HG03060 (cell line): ENCODE measurements around the gene TLX2.

Experiments
- ATAC-seq: cut with Tn5 transposase; IDR thresholded peaks from one replicate; pipeline ENCODE4 v1.9.1; 2021; ENCODE audit warnings: low read depth, moderate number of reproducible peaks; ENCODE audit not compliant: unreplicated experiment

Gene TLX2

GRCh38 chr2:74511104-74511989 lies 2.9 kb upstream of the TLX2 start:
- no peak for ATAC-seq

DNA sequence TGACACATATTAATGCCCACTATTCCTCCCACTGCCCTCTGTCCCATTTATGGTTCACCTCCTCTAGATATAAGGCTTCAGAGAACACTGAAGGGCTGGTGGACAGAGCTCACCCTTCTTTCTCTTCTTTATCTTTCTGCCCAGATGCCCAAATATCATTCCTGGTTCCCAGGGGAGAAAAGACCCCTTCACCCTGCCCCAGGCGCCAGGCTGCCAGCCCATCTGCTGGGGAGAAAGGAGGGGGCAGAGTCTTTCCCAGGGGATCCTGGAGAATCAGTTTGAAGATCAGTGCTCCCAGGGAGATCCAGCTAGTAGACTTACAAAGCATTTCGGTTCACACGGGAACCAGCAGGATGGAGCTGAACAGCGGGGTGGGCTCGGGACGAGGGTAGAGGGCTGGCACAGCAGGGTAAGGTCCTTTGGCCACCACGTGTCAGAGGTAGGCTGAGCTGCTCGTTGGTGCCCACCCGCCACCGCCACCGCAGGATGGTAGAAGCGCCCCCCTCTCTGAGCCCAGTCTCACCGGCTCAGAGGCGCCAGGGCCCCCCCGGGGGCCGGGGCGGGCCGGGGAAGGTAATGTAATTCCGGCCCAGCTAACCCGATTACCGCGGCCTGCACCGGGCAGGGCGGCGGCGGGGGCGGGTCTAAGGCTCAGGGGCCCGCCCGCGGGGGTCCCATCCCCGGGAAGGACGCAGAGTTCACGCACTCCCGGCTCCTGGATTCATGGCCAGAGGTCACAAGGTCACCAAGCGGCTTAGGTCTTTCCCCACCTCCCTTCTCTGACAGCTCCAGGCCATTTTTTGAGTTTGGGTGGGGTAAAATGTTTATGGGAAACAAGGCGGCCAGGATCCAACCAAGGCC lies 1.3 kb upstream of the TLX2 start:
- no peak for ATAC-seq

DNA sequence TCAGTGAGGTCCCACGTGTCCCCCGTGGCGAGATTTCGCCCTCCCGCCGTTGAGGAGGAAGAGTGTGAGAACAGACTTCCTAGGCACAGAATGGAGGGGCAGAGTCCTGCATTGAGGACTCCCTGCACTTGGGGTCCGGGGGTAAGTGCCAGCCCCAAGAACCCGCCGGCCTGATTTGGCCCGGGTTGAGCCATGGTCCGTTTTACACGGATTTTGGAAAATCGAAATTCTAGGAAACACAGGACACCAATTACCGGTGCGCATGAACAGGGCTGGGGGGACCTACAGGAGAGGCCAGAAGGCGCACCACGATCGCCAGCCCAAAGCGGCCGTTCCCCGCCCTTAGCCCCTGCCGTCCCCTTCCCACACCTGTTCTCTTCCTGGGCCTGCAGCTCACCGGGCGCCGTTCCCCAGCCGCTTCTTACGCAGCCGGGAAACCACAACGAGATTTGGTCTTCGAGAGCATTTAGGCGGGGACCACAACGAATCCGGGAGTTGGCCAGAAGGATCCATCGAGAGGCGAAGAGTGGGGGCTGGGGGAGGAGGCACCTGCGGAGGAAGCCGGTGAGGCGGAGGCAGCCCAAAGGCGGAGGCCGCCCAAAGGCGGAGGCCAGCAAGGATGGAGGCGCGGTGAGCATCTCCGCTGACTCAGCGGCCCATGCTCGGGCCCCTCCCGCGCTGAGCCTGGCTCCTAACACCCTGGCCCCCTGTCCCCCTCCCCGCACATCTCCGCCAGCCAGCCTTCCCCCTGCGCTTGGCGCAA lies 464 bp upstream of the TLX2 start:
- no peak for ATAC-seq

- no peak for ATAC-seq
Measured at GRCh38 chr2:74515271-74515980, 1.2 kb downstream of the TLX2 start.

- ATAC-seq: no peak
Measured at GRCh38 chr2:74515981-74516633, 1.9 kb downstream of the TLX2 start.

DNA sequence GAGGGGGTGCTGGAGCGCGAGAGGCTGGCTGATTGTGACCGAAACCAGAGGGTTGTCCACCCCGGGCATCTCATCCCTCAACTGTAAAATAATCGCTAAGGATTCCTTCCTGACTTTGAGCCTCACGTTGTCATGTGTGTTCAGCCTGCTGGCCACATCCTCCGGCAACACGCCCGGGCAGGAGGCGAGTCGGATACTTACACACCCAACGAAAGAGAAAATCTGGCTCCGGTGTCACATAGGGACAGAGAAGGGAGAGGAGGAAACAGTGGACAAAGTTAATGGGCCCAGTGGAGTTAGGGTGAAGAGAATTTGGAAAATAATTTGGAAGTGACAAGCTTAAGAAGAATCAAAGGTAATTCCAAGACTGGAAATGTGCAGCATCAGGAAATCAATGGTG lies 2.4 kb downstream of the TLX2 start:
- no peak for ATAC-seq

- ATAC-seq: no peak
Measured at GRCh38 chr2:74522516-74522915, 8.3 kb downstream of the TLX2 start.

DNA sequence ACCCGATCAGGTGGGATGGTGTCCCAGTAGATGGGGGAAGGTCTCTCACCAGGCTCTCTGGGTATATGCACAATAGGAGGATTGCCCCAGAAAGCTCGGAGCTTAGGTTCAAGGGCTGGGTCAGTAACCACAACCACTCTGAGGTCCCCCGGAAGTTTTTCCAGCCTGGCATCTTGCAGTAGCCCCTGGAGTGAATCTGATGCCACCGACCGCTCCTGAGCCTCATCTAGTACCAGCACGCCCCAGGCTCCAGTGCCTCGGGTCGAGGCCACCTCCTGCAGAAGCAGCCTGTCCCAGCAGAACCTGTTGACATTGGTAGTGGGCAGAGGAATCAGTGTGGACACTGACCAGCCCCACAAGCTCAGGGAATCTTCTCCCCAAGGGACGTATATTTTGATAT lies 9.8 kb downstream of the TLX2 start:
- ATAC-seq: no peak

GRCh38 chr2:74524955-74525716 lies 10.9 kb downstream of the TLX2 start:
- no peak for ATAC-seq

- ATAC-seq: no peak
Measured at GRCh38 chr2:74525717-74526648, 11.7 kb downstream of the TLX2 start, which contains the start of gene DQX1. Gene DQX1 (minus strand): TSS chr2:74526231. CDS start chr2:74525729, 502 bp downstream.

GRCh38 chr2:74526649-74527230 lies 12.5 kb downstream of the TLX2 start:
- ATAC-seq: no peak

DNA sequence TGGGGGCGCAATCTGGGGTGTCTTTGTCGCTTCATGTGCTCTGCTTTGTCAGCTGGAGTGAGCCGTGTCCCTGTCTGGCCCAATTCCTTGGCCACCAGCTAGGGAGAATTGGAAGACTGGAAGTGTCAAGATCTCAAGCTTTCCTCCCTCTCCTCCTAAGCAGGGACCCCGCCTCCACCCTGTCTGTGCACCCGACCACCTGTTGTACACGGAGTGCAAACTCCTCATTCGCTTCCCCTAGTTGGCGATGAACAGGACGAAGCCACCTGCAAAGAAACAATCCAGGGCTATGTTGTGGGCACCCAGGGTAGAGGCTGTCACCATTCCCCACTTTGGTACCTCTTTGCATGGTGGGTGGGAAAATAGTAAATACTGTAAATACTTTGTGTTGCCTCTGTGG lies 13.5 kb downstream of the TLX2 start:
- no peak for ATAC-seq

- peak; percentile 6 for ATAC-seq
Measured at GRCh38 chr2:74528600-74529356, 14.5 kb downstream of the TLX2 start.

DNA sequence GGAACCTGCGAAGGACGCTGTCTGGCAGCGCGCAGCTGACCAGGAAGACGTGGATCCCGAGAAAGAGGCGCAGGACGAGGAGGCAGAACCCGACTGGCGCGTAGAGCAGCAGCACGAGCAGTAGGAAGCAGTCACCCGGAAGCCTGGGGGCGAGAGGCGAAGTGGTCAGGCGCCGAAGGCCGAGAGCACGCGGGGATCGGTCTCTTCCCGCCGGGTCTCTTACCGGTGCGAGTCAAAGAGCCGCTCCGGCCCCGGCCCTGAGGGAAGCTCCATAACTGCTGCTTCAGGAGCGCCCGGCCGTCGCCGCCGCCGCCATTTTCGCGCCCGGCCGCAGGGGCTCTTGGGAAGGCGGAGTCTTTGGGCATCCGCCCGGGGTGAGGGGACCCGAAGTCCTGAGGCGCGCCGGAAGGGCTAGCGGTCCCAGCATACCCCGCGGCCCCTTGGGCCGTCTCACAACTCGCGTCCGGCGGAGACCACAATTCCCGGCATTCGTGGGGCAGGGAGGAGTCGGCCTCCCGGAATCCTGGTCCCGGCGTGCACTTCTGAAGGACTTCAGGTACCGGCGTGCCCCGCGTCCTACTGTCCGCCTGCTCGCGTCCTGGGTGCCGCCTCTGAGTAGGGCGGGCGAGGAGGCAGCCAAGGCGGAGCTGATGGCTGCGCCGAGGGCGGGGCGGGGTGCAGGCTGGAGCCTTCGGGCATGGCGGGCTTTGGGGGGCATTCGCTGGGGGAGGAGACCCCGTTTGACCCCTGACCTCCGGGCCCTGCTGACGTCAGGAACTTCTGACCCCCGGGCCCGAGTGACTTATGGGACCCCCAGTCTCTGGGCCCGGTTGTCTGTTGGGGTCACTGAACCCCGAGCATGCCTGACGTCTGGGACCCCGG lies 15.3 kb downstream of the TLX2 start, which contains the start of the genes AUP1 and HTRA2:
TSS of gene AUP1 (minus strand) at position 350 of the 882 bp plus-strand sequence. CDS start at position 273, 77 bp downstream.
TSS of gene HTRA2 (plus strand) at position 577 of the 882 bp plus-strand sequence. CDS start at position 651, 74 bp downstream.
- ATAC-seq: peak; percentile 68
